PC-9 (cell line): Measurements from ENCODE around the gene HDAC8.
"Not testable (repeated sequence)": the region's sequence is repeated elsewhere in the genome, so short reads cannot be mapped to it uniquely, and the experiment has no call there.

Experiments used
- CTCF ChIP-seq: fragments of 200-600 bp; sonication (generic); conservative IDR thresholded peaks from 2 replicates; pipeline ENCODE4 v1.6.1; 2017; ENCODE audit warnings: mixed run types, antibody characterized with exemption, mild to moderate bottlenecking, moderate library complexity
- EZH2 ChIP-seq: fragments of 200-600 bp; sonication (generic); IDR thresholded peaks from 2 replicates; pipeline ENCODE4 v1.8.0; 2017; ENCODE audit warnings: antibody characterized with exemption, low read depth

GRCh38 chrX:72449034-72449433 is 123.6 kb downstream of the HDAC8 start:
- TF ChIP-seq CTCF, EZH2: not testable (repeated sequence)
